Nephron progenitor cell (in vitro differentiated cells): ENCODE data around the gene TERT.

Experiments
- DNase-seq: peaks from one replicate; pipeline ENCODE4 v3.0.0; 2021
- H3K27ac Mint-ChIP-seq: 2 replicates; pipeline ENCODE4 v1.8.0; 2021; ENCODE audit warnings: mild to moderate bottlenecking, moderate library complexity, mixed read lengths
- H3K27me3 Mint-ChIP-seq: 2 replicates; pipeline ENCODE4 v1.8.0; 2021; ENCODE audit warnings: mild to moderate bottlenecking, low read depth, mixed read lengths; ENCODE audit not compliant: poor library complexity
- H3K36me3 Mint-ChIP-seq: 2 replicates; pipeline ENCODE4 v1.8.0; 2021; ENCODE audit warnings: low read depth, mixed read lengths
- H3K4me1 Mint-ChIP-seq: 2 replicates; pipeline ENCODE4 v1.8.0; 2021; ENCODE audit warnings: mixed read lengths
- H3K4me3 Mint-ChIP-seq: 2 replicates; pipeline ENCODE4 v1.8.0; 2021; ENCODE audit warnings: mild to moderate bottlenecking, moderate library complexity, mixed read lengths
- H3K9me3 Mint-ChIP-seq: 2 replicates; pipeline ENCODE4 v1.8.0; 2021; ENCODE audit warnings: mild to moderate bottlenecking, moderate library complexity, mixed read lengths
- TF ChIP-seq, protein P1 (sequence below): fragments of 200-600 bp; sonication (generic); IDR thresholded peaks from 2 replicates; pipeline ENCODE4 v1.5.0; 2021; ENCODE audit warnings: antibody characterized with exemption

Gene TERT

DNA sequence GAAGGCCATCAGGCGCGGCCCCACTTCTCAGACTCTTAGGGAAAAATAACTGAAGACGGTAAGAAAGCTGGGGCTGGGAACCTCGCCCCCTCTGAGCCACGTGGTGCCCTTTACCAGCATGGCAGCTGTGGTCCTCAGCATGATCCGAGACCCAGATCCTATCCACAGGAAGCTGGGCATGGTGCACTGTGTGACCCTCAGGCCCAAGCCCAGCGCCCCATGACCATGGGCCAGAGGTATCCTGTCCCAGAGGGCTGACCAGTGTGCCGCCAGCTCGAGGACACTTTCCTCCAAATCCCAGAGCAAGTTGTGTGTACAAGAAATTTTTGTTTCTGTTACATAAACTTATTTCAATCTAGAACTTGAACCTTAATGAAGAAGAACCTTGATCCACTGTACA is 28.1 kb downstream of the TERT start:
- peaks cover 4% of the 10 kb centered on the region for H3K36me3 Mint-ChIP-seq
- H3K4me1 Mint-ChIP-seq: no peaks in the 10 kb centered on the region
- TF ChIP-seq, protein P1, sequence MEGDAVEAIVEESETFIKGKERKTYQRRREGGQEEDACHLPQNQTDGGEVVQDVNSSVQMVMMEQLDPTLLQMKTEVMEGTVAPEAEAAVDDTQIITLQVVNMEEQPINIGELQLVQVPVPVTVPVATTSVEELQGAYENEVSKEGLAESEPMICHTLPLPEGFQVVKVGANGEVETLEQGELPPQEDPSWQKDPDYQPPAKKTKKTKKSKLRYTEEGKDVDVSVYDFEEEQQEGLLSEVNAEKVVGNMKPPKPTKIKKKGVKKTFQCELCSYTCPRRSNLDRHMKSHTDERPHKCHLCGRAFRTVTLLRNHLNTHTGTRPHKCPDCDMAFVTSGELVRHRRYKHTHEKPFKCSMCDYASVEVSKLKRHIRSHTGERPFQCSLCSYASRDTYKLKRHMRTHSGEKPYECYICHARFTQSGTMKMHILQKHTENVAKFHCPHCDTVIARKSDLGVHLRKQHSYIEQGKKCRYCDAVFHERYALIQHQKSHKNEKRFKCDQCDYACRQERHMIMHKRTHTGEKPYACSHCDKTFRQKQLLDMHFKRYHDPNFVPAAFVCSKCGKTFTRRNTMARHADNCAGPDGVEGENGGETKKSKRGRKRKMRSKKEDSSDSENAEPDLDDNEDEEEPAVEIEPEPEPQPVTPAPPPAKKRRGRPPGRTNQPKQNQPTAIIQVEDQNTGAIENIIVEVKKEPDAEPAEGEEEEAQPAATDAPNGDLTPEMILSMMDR: no peak
- no peaks in the 10 kb centered on the region for H3K9me3 Mint-ChIP-seq
- H3K4me3 Mint-ChIP-seq: no peak overlapping the region
- H3K27me3 Mint-ChIP-seq: peaks cover 9% of the 10 kb centered on the region
- no peak overlapping the region for H3K27ac Mint-ChIP-seq
- no peak for DNase-seq

DNA sequence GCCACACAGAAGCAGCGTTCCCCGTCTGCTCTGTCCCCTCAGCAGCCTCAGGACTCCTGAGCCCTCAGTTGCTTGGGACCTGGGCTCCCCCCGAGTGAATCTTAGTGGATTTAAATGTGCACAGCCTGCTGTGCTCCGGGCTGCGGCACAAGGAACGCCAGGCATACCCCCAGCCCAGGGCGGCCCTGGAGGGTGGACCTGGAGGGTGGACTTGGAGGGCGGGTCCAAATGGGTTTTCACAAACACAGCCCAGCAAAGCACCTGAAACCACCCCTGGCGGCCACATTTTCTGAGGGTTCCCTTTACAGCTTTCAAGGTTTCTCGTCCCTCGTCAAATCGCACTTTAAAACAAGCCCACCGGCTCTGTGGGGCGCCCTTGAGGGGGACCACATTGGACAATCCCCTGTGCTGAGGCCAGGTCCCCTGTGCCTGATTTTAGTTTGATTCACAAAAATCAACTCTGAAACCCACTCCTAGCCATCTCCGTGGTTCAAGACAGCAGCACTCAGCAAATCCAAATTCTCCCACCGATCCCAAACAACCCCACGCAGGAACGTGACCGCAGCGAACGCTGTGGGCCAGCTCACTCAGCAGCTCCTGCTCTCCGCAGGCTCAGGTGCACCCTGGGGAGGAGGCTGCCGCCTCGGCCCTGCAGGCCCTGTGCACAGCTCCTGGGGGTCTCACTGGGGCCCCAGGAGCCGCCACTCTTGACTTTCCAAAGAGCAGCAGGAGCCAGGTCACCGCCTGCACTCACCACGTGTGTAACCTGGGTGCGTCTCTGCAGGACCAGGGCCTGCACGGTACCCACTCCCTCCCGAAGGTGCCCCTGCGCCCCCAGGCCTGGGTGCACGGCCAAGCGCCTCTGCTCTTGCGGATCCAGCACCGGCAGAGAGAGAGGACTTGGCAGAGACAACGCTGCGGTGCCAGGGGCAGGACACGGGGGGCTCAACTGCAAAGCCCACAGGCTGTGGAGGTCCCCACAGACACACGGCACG is 29.1 kb downstream of the TERT start:
- Mint-ChIP-seq H3K27ac (no peak overlapping the region), H3K27me3 (peaks cover 9% of the 10 kb centered on the region), H3K4me3 (no peak overlapping the region), H3K9me3 (no peaks in the 10 kb centered on the region), H3K36me3 (peaks cover 4% of the 10 kb centered on the region), H3K4me1 (no peaks in the 10 kb centered on the region)
- TF ChIP-seq, protein P1: no peak
- no peak for DNase-seq

DNA sequence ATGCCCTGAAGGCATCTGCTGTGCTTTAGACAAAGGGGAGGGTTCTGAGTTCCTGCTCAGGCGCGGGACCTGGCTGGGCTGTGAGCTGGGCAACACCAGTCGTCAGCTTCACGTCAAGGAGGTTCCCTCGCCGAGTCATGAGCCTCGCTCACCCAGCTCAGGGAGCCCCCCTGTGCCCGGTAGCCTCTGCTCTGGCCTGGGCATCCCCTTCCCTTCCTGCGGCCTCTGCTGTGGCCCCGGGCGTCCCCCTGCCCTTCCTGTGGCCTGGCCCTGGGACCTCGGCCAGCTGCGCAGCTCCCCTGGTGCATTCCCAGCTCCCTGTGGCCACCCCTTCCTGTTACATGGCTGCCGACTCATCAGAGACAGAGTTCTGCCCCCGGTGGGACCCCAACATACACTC is 29.8 kb downstream of the TERT start:
- Mint-ChIP-seq H3K4me1 (no peaks in the 10 kb centered on the region), H3K9me3 (no peaks in the 10 kb centered on the region), H3K4me3 (no peak overlapping the region), H3K36me3 (no peaks in the 10 kb centered on the region), H3K27me3 (peaks cover 12% of the 10 kb centered on the region), H3K27ac (no peak overlapping the region)
- DNase-seq: no peak
- TF ChIP-seq, protein P1: no peak

DNA sequence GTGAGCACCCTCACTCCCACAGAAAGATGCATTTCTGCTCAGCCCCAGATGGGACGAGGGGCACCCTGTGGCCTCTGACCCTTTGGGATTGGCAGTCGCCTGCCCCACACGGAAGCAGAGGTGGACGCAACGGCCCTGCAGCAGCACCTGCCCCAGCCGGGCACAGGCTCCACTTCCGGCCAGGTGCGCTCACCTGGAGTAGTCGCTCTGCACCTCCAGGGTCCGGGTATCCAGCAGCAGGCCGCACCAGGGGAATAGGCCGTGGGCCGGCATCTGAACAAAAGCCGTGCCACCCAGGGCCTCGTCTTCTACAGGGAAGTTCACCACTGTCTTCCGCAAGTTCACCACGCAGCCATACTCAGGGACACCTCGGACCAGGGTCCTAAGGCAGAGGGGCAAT is 30.7 kb downstream of the TERT start:
- TF ChIP-seq, protein P1: no peak
- H3K27ac Mint-ChIP-seq: no peak overlapping the region
- no peaks in the 10 kb centered on the region for H3K36me3 Mint-ChIP-seq
- no peak overlapping the region for H3K4me3 Mint-ChIP-seq
- H3K27me3 Mint-ChIP-seq: peaks cover 7% of the 10 kb centered on the region
- DNase-seq: no peak
- H3K9me3 Mint-ChIP-seq: no peaks in the 10 kb centered on the region
- no peaks in the 10 kb centered on the region for H3K4me1 Mint-ChIP-seq

DNA sequence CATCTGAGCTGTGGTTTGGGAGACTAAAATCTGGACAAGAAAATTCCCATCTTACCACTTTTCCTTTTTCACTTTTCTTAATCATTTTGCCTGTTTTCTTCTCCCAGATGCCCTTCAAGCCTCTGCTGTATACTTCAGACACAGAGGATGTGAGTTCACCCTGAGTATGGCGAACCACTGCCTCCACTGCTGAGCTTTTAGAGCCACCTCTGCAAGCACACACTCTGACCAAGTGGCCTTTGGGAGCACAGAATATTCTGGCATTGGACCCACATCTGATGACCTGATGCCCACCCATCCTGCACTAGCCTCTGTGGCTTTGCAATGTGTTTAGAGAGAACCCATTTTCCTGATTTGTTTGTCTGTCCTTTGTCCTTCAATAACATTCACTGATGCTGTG is 32.5 kb downstream of the TERT start:
- DNase-seq: no peak
- H3K27ac Mint-ChIP-seq: no peak overlapping the region
- H3K27me3 Mint-ChIP-seq: peaks cover 6% of the 10 kb centered on the region
- H3K9me3 Mint-ChIP-seq: no peaks in the 10 kb centered on the region
- TF ChIP-seq, protein P1: no peak
- H3K4me3 Mint-ChIP-seq: no peak overlapping the region
- no peaks in the 10 kb centered on the region for H3K4me1 Mint-ChIP-seq
- no peaks in the 10 kb centered on the region for H3K36me3 Mint-ChIP-seq

DNA sequence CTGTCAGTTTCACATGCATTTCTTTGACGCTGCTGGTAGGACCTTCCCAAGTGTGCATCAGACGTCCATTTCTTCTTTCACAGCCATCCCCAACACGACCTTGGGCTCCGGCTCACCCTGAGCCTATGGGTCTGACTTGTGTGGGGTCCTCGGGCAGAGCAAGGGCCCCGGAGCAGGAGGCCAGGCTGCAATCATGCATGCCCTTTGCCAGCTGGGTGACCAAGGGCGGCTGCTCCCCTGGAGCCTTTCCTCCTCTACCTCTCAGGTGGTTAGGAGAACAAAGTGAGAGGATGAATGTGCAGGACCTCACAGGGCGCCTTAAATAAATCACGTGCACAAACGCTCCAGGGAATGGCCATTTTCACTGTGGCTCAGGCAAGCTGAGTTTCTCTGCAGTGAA is 33.2 kb downstream of the TERT start:
- Mint-ChIP-seq H3K27me3 (peaks cover 6% of the 10 kb centered on the region), H3K4me3 (no peak overlapping the region), H3K36me3 (no peaks in the 10 kb centered on the region), H3K4me1 (no peaks in the 10 kb centered on the region), H3K27ac (no peak overlapping the region), H3K9me3 (no peaks in the 10 kb centered on the region)
- DNase-seq: no peak
- TF ChIP-seq, protein P1: no peak
